GM19328 (cell line): ENCODE data around the gene LMO1.

Source experiments
- ATAC-seq: cut with Tn5 transposase; IDR thresholded peaks from one replicate; pipeline ENCODE4 v1.9.1; 2021; ENCODE audit warnings: mild to moderate bottlenecking, moderate library complexity; ENCODE audit not compliant: unreplicated experiment

LMO1 gene

GRCh38 chr11:8266246-8267241, 2.9 kb upstream of the LMO1 start:
- ATAC-seq = no peak

GRCh38 chr11:8265681-8266241, 2.1 kb upstream of the LMO1 start:
- ATAC-seq = no peak

GRCh38 chr11:8263109-8263768, 439 bp downstream of the LMO1 start:
- no peak for ATAC-seq

GRCh38 chr11:8262552-8263108, 1.0 kb downstream of the LMO1 start:
- no peak for ATAC-seq

- ATAC-seq = no peak
Measured at GRCh38 chr11:8261921-8262551, 1.6 kb downstream of the LMO1 start.

- no peak for ATAC-seq
Measured at GRCh38 chr11:8261291-8261690, 2.4 kb downstream of the LMO1 start.

- no peak for ATAC-seq
Measured at GRCh38 chr11:8260202-8260966, 3.3 kb downstream of the LMO1 start.

GRCh38 chr11:8259306-8259959, 4.2 kb downstream of the LMO1 start:
- ATAC-seq = no peak

- no peak for ATAC-seq
Measured at GRCh38 chr11:8258784-8259183, 4.9 kb downstream of the LMO1 start.

GRCh38 chr11:8258289-8258688, 5.4 kb downstream of the LMO1 start:
- ATAC-seq = no peak

- ATAC-seq = no peak
Measured at GRCh38 chr11:8257003-8257664, 6.5 kb downstream of the LMO1 start.

- no peak for ATAC-seq
Measured at GRCh38 chr11:8256271-8257002, 7.2 kb downstream of the LMO1 start.

- no peak for ATAC-seq
Measured at GRCh38 chr11:8253566-8253965, 10.1 kb downstream of the LMO1 start.

GRCh38 chr11:8252946-8253345, 10.7 kb downstream of the LMO1 start:
- no peak for ATAC-seq

GRCh38 chr11:8252388-8252787, 11.3 kb downstream of the LMO1 start:
- ATAC-seq = no peak

GRCh38 chr11:8251616-8252295, 11.9 kb downstream of the LMO1 start:
- ATAC-seq = no peak

- ATAC-seq = no peak
Measured at GRCh38 chr11:8250981-8251615, 12.6 kb downstream of the LMO1 start.
